Hepatocyte (in vitro differentiated cells): ENCODE results near the gene TTC39A.

Source experiments
- CTCF ChIP-seq: fragments of 200-600 bp; sonication (generic); IDR thresholded peaks from 2 replicates; pipeline ENCODE4 v1.5.1; 2016; ENCODE audit warnings: antibody characterized with exemption, mild to moderate bottlenecking; ENCODE audit not compliant: poor library complexity
- EZH2 ChIP-seq: fragments of 200-600 bp; sonication (generic); IDR thresholded peaks from 2 replicates; pipeline ENCODE4 v1.6.1; 2016; ENCODE audit warnings: antibody characterized with exemption, mild to moderate bottlenecking, borderline replicate concordance

- TF ChIP-seq CTCF (no peak), EZH2 (no peak)
These were observed 10.0 kb upstream of the TTC39A start for GRCh38 chr1:51340380-51340779.
